HG03066 (cell line): ENCODE data around the gene CEBPA.
A peak's percentile ranks its signal among the peaks of the same experiment; 100 is the strongest.

ENCODE experiments used
- ATAC-seq: cut with Tn5 transposase; IDR thresholded peaks from one replicate; pipeline ENCODE4 v1.9.1; 2021; ENCODE audit warnings: low read depth; ENCODE audit not compliant: unreplicated experiment

CEBPA gene

DNA sequence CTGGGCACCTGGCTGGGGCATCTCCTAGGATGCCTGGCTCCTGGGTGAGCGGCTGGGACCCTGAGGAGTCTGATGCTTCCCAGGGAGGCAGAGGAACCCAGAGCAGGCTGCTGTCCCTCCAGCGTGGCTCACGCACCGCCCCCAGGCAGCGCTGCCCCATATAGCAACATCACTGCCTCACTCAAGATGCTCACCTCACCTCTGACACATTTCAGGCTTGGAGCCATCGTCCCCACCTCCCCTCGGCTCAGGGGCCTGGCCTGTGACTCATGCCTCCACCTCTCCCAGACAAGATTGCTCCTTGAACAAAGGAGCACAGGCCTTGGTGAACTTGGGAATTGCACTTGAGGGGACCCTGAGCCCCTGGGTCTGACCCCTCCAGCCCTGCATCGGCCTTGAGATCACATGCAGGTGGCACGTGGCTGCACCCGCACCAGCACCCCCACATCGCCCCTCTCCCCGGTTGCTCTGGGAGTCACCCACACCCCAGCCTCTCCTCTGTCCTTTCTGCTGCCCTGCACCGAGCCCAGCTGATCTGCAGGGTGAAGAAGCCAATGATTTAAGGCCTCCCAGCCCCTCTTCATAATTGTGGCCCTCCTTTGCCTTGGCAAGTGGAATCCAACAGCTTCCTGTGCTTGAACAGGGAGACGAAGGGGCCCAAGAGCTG, 11.2 kb downstream of the CEBPA start:
- ATAC-seq: no peak

GRCh38 chr19:33290082-33290815, 12.1 kb downstream of the CEBPA start:
- no peak for ATAC-seq

GRCh38 chr19:33289261-33289660, 13.1 kb downstream of the CEBPA start:
- no peak for ATAC-seq

GRCh38 chr19:33288666-33289065, 13.7 kb downstream of the CEBPA start:
- ATAC-seq: no peak

DNA sequence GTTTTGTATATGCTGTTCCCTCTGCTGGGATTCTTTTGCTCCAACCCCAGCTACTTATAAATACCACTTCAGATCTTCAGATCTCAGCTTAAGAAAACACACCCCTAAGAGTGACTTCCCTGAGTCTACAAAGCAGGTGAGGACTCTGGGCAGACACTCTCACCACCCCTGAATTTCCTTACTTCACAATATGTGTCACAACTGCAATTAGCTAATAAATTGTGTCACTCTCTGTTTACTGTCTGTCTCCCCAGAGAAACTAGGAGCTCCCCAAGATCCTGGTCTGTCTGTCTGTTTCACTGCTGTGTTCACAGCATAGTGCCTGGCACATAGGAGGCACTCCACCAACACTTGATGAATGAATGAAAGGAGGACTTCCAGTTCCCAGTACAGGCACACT, 14.4 kb downstream of the CEBPA start:
- ATAC-seq: no peak

DNA sequence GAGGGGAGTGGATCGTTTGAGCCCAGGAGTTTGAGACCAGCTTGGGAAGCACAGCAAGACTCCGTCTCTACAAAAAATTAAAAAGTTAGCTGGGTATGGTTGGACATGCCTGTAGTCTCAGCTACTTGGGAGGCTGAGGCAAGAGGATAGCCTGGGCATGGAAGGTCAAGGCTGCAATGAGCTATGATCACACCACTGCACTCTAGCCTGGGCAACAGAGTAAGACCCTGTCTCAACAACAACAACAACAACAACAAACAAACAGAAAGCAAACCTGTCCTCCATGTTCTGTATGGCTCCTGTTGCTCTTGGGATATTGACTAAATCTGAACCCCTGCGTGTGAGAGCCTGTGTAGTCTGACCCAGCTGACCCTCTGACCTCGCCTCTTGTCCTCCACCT, 14.9 kb downstream of the CEBPA start:
- no peak for ATAC-seq

DNA sequence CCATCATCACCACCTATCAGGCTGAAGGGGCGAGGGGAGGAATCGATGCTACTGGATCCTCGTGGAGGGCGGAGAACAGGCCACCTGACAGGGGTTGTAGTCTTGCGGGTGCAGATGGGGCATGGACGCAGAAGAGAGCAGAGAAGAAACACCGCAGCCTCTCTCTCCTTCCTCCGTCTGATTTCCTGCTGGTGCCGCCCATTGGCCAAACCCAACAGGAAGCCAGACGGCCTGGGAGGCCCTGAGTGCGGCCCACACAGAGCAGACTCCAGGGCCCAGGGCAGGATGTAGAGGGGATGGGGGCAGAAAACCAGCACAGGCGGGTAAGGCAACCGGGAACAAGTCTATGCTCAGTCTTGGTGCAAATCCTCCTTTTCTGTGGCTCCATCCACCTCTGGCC, 15.4 kb downstream of the CEBPA start:
- ATAC-seq: no peak

DNA sequence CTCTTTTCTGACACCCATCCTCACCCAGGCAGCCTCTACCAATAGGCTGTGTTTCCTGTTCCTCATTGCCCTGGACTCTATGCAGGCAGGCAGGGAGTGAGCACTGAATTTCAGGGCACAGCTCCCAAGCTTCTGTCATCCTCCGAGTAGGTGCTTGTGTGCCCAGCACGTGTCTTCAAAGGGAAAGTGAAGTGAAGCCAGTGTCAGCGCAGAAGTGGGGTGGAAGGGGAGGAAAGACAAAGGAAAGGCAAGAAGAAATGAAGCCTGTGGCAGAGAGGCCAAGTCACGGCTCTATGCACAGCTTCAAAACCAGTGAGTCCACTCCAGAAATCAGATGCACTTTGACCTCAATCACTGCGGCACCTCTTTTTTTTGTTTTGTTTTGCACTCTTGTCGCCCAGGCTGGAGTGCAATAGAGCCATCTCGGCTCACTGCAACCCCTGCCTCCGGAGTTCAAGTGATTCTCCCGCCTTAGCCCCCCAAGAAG, 16.9 kb downstream of the CEBPA start:
- ATAC-seq: no peak

DNA sequence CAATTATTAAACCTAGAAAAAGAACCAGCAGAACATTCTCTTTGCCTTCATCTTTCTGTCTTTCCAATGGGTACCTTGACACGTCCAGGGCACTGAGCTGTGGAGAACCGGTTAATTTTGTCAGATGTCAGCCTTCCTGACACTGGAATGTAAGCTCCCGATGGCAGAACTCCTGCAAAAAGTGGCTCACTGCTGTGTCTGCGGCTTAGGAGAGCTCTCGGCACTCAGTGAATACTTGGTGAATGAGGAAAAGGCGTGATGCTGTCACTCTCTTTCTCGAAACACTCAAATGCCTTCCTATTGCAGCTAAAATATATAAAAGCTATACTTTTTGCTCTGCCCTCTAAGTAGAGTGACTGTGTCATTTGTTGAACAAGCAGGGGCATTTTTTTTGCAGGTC, 17.6 kb downstream of the CEBPA start:
- no peak for ATAC-seq

- no peak for ATAC-seq
These were observed 18.1 kb downstream of the CEBPA start for GRCh38 chr19:33284146-33284643.

DNA sequence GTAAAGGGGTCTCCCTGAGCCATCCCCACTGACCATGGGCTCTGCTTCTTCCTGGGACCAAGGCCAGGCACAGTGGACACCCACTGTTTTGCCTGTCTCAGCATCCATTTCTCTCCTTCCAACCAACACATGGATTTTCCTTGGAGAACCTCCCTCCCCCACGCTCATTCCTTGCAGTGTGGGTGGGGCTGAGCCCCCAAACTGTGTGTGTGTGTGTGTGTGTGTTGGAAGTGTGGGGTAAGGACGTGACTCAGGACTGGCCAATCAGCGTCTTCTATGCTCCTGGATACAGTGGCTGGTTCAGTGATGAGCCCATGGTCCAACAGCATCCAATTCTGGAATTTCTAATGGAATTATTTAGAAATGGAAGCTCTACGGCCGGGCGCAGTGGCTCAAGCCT, 18.7 kb downstream of the CEBPA start:
- no peak for ATAC-seq

DNA sequence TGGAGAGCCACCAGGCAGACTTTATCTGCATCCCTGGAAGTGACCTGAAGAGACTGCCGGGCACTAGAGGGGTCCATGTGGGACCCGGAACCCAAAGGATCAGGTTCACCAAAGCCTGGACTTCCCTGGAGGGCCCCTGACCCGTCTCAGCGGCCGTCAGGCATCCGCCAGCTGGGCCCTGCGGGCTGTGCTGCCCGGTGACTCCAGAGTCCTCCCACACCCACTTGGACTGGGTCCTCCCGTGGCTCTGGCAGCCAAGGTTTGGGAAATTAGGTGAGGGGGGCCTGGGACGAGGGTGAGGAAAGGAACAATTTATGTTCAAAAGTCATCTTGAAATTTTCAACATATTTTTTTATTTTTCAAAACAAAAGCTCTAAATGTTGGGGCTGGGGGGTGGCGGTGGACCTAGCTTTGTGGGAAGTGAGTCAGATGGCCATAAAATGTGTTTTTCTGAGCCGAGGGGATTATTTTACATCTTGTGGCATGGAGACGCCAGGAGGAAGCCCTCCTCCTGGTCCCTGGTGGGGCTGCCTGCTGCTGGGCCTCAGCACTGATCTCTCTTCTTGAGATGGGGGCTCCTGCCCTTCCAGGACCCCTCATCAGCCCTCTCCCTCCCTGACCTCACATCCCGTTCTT, 20.2 kb downstream of the CEBPA start:
- ATAC-seq: no peak

GRCh38 chr19:33281296-33281926, 20.9 kb downstream of the CEBPA start:
- no peak for ATAC-seq

GRCh38 chr19:33280351-33280921, 21.9 kb downstream of the CEBPA start:
- ATAC-seq: peak; percentile 81

DNA sequence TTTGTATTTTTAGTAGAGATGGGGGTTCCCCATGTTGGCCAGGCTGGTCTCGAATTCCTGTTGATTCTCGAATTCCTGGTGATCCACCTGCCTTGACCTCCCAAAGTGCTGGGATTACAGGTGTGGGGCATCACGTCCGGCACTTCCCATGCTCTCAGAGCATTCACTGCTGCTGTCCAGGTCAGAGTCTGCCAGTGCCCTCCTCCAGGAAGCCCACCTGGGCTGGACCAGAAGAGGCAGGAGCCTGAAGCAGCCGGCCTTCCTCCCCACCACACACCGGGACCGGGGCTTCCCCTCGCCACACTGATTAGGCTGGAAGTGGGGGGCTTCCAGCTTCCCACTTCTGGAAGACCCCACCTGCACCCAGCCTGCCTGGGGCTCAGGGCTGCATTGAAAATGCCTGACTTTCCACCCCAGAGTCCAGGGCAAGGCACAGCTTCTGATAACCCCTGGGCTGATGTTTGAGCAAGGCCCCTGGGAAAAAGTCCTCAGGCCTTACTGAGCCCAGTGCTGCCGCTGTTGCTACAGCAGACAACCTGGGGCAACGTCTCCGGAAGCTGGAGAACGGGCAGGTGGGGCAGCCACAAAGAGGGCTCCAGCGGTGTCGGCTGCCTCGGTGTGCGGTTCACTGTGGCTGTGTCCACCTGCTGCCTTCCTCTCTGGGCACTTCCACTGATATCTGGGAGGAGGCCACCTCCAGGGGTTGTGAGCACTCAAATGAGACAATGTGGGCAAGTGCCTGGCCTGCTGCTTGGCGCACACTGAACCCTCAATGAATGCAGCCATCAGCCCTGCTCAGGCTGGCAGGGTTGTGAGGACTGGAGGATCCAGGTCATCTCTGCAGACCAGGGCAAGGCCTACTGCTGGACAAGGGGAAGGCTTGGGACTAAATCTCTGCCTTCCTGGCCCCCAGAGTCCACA, 22.6 kb downstream of the CEBPA start:
- no peak for ATAC-seq

- ATAC-seq: no peak
These were observed 23.7 kb downstream of the CEBPA start for GRCh38 chr19:33278403-33279269.

GRCh38 chr19:33278023-33278402, 24.3 kb downstream of the CEBPA start:
- ATAC-seq: no peak

GRCh38 chr19:33277434-33277833, 24.9 kb downstream of the CEBPA start:
- no peak for ATAC-seq
